Right atrium auricular region (tissue), 2 donors: Measurements from ENCODE around the gene UROD. TPM values are rescaled to one million over a fixed set of nuclear protein-coding genes. Genes with fewer than 3 reads are reported as not detected.

Experiments
- DNase-seq: peaks from one replicate; pipeline ENCODE4 v3.0.0-alpha.2; 2019; ENCODE audit warnings: low spot score
- H3K27ac ChIP-seq, 2 donors: fragments of 200-600 bp; sonication (generic); 1 replicate in 1 of 2; 2 replicates in 1 of 2; pipeline ENCODE4 v1.5.1; 2016 to 2019
- H3K27me3 ChIP-seq, 2 donors: fragments of 200-600 bp; sonication (generic); one replicate each; pipeline versions ENCODE4 v1.5.1 to v1.6.0; 2017 to 2019
- H3K36me3 ChIP-seq: fragments of 200-600 bp; sonication (generic); one replicate; pipeline ENCODE4 v1.5.1; 2016
- H3K4me1 ChIP-seq, 2 donors: fragments of 200-600 bp; sonication (generic); one replicate each; pipeline versions ENCODE4 v1.5.1 to v1.6.0; 2017 to 2019
- H3K4me3 ChIP-seq, 2 donors: fragments of 200-600 bp; sonication (generic); 1 replicate in 1 of 2; 2 replicates in 1 of 2; pipeline ENCODE4 v1.5.1; 2017 to 2019; ENCODE audit warnings: mild to moderate bottlenecking in 1 of 2, moderate library complexity in 1 of 2
- H3K9me3 ChIP-seq, 2 donors: fragments of 200-600 bp; sonication (generic); one replicate each; pipeline ENCODE4 v1.5.1; 2019
- CTCF ChIP-seq, 2 donors: fragments of 200-600 bp; sonication (generic); IDR thresholded peaks; one replicate each; pipeline ENCODE4 v1.5.1; 2019; ENCODE audit warnings: antibody characterized with exemption in 2 of 2
- total RNA-seq, 2 donors: library from RNA; depleted of rRNA; stranded (reverse); fragments of >200 nt; gene quantifications; one replicate each; pipeline ENCODE4 v1.1.0, GENCODE V29; 2016

Gene UROD
- total RNA-seq, result 10 to 100 TPM; 56.7 to 63.0 TPM

GRCh38 chr1:45011837-45012638 lies at the start of gene UROD:
Gene UROD (plus strand): TSS chr1:45012254. CDS start chr1:45012266, 12 bp downstream.
- TF ChIP-seq CTCF (IDR thresholded peaks at IDR 0.05), result no peak

GRCh38 chr1:44962729-44963128 lies 49.3 kb upstream of the UROD start:
- H3K9me3 ChIP-seq, result no peaks in the 10 kb centered on the region
- no peaks in the 10 kb centered on the region for H3K36me3 ChIP-seq
- no peaks in the 10 kb centered on the region for H3K27me3 ChIP-seq
- no peak overlapping the region for H3K27ac ChIP-seq
- peaks cover 0 to under 1% of the 10 kb centered on the region in 2 donors for H3K4me1 ChIP-seq
- H3K4me3 ChIP-seq, result no peak overlapping the region
- DNase-seq, result no peak
- TF ChIP-seq CTCF (IDR thresholded peaks at IDR 0.05), result no peak

More at GRCh38 chr1:45011837-45012638, at the start of gene UROD:
- H3K9me3 ChIP-seq, result no peaks in the 10 kb centered on the region
- peak within 1 kb of the TSS; percentile 68 to 84 for H3K27ac ChIP-seq
- peaks cover 25% of the 10 kb centered on the region for H3K36me3 ChIP-seq
- H3K27me3 ChIP-seq, result no peaks in the 10 kb centered on the region
- peaks cover 0 to 41% of the 10 kb centered on the region in 2 donors for H3K4me1 ChIP-seq
- H3K4me3 ChIP-seq, result peak within 1 kb of the TSS; percentile 98 to 99
- peak; percentile 92 for DNase-seq

- no peak for DNase-seq
- H3K4me3 ChIP-seq, result no peak overlapping the region
- TF ChIP-seq CTCF (IDR thresholded peaks at IDR 0.05), result no peak
Measured at GRCh38 chr1:44964396-44964795, 47.7 kb upstream of the UROD start.

GRCh38 chr1:44970317-44970716 lies 41.7 kb upstream of the UROD start:
- no peak for TF ChIP-seq CTCF (IDR thresholded peaks at IDR 0.05)
- Histone ChIP-seq H3K4me3 (no peak overlapping the region), H3K4me1 (peaks cover 0 to 4% of the 10 kb centered on the region in 2 donors), H3K9me3 (no peaks in the 10 kb centered on the region), H3K27ac (no peak overlapping the region), H3K27me3 (no peaks in the 10 kb centered on the region), H3K36me3 (peaks cover 6% of the 10 kb centered on the region)
- DNase-seq, result no peak

More at GRCh38 chr1:44964396-44964795, 47.7 kb upstream of the UROD start:
- no peaks in the 10 kb centered on the region for H3K9me3 ChIP-seq
- H3K27ac ChIP-seq, result no peak overlapping the region
- H3K4me1 ChIP-seq, result peaks cover 0 to 4% of the 10 kb centered on the region in 2 donors
- H3K27me3 ChIP-seq, result no peaks in the 10 kb centered on the region
- no peaks in the 10 kb centered on the region for H3K36me3 ChIP-seq

GRCh38 chr1:44973645-44974044 lies 38.4 kb upstream of the UROD start:
- H3K9me3 ChIP-seq, result no peaks in the 10 kb centered on the region

More at GRCh38 chr1:44973645-44974044, 38.4 kb upstream of the UROD start:
- Histone ChIP-seq H3K36me3 (peaks cover 38% of the 10 kb centered on the region), H3K4me1 (no peaks in the 10 kb centered on the region), H3K27ac (no peak overlapping the region), H3K4me3 (no peak overlapping the region), H3K27me3 (no peaks in the 10 kb centered on the region)
- no peak for TF ChIP-seq CTCF (IDR thresholded peaks at IDR 0.05)
- no peak for DNase-seq
